ENCODE results near the gene SSUH2. TPM values are rescaled to one million over a fixed set of nuclear protein-coding genes. Genes with fewer than 3 reads are reported as not detected.

Gene SSUH2
- total and polyA plus RNA-seq, 2 experiments from 2014 or later = 0.73 to 2.3 TPM

DNA sequence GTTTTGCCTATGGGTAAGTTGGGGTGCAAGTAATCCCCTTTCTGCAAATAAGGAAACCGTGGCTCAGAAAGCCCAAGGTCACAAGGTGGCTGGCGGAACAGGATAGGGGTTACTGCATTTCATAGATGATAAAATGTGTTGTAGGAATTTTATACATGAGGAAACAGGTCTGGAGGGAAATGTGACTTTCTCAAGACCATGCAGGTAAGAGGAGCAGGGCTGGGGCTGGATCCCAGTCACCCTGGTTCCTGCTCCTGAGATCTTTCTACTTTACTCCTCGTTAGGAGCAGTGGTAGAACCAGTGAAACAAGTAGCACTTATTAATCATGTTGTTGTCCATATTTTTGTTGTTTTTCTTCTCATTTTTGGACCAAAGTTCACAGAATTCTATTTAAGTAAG lies 63.2 kb downstream of the SSUH2 start:
- TF ChIP-seq, protein P1, sequence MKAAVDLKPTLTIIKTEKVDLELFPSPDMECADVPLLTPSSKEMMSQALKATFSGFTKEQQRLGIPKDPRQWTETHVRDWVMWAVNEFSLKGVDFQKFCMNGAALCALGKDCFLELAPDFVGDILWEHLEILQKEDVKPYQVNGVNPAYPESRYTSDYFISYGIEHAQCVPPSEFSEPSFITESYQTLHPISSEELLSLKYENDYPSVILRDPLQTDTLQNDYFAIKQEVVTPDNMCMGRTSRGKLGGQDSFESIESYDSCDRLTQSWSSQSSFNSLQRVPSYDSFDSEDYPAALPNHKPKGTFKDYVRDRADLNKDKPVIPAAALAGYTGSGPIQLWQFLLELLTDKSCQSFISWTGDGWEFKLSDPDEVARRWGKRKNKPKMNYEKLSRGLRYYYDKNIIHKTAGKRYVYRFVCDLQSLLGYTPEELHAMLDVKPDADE (IDR thresholded peaks at IDR 0.05) = no peak
- TF ChIP-seq, protein P2, sequence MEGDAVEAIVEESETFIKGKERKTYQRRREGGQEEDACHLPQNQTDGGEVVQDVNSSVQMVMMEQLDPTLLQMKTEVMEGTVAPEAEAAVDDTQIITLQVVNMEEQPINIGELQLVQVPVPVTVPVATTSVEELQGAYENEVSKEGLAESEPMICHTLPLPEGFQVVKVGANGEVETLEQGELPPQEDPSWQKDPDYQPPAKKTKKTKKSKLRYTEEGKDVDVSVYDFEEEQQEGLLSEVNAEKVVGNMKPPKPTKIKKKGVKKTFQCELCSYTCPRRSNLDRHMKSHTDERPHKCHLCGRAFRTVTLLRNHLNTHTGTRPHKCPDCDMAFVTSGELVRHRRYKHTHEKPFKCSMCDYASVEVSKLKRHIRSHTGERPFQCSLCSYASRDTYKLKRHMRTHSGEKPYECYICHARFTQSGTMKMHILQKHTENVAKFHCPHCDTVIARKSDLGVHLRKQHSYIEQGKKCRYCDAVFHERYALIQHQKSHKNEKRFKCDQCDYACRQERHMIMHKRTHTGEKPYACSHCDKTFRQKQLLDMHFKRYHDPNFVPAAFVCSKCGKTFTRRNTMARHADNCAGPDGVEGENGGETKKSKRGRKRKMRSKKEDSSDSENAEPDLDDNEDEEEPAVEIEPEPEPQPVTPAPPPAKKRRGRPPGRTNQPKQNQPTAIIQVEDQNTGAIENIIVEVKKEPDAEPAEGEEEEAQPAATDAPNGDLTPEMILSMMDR (conservative IDR thresholded peaks at IDR 0.05; ENCODE audit: low read depth in 2 of 2) = no peak
- TF ChIP-seq EZH2phosphoT487 (IDR thresholded peaks at IDR 0.05; ENCODE audit: unreplicated experiment) (no peak), JUNB (IDR thresholded peaks at IDR 0.05; ENCODE audit: unreplicated experiment) (no peak), ZNF331 (CRISPR knock-in tag; IDR thresholded peaks at IDR 0.05; ENCODE audit: low read depth) (no peak), CREB1 (CRISPR knock-in tag; IDR thresholded peaks at IDR 0.05; ENCODE audit: low read depth) (no peak), EZH2 (IDR thresholded peaks at IDR 0.05; ENCODE audit: low read depth, unreplicated experiment) (no peak), STAT1 (IDR thresholded peaks at IDR 0.05; ENCODE audit: unreplicated experiment) (no peak), NANOG (IDR thresholded peaks at IDR 0.05; ENCODE audit: borderline replicate concordance) (no peak), POLR2AphosphoS5 (IDR thresholded peaks at IDR 0.05; ENCODE audit: low read depth) (no peak), ZNF114 (CRISPR knock-in tag; IDR thresholded peaks at IDR 0.05) (no peak)
- TF ChIP-seq, protein P3, sequence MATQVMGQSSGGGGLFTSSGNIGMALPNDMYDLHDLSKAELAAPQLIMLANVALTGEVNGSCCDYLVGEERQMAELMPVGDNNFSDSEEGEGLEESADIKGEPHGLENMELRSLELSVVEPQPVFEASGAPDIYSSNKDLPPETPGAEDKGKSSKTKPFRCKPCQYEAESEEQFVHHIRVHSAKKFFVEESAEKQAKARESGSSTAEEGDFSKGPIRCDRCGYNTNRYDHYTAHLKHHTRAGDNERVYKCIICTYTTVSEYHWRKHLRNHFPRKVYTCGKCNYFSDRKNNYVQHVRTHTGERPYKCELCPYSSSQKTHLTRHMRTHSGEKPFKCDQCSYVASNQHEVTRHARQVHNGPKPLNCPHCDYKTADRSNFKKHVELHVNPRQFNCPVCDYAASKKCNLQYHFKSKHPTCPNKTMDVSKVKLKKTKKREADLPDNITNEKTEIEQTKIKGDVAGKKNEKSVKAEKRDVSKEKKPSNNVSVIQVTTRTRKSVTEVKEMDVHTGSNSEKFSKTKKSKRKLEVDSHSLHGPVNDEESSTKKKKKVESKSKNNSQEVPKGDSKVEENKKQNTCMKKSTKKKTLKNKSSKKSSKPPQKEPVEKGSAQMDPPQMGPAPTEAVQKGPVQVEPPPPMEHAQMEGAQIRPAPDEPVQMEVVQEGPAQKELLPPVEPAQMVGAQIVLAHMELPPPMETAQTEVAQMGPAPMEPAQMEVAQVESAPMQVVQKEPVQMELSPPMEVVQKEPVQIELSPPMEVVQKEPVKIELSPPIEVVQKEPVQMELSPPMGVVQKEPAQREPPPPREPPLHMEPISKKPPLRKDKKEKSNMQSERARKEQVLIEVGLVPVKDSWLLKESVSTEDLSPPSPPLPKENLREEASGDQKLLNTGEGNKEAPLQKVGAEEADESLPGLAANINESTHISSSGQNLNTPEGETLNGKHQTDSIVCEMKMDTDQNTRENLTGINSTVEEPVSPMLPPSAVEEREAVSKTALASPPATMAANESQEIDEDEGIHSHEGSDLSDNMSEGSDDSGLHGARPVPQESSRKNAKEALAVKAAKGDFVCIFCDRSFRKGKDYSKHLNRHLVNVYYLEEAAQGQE (IDR thresholded peaks at IDR 0.05; ENCODE audit: unreplicated experiment) = no peak
- TF ChIP-seq, protein P4, sequence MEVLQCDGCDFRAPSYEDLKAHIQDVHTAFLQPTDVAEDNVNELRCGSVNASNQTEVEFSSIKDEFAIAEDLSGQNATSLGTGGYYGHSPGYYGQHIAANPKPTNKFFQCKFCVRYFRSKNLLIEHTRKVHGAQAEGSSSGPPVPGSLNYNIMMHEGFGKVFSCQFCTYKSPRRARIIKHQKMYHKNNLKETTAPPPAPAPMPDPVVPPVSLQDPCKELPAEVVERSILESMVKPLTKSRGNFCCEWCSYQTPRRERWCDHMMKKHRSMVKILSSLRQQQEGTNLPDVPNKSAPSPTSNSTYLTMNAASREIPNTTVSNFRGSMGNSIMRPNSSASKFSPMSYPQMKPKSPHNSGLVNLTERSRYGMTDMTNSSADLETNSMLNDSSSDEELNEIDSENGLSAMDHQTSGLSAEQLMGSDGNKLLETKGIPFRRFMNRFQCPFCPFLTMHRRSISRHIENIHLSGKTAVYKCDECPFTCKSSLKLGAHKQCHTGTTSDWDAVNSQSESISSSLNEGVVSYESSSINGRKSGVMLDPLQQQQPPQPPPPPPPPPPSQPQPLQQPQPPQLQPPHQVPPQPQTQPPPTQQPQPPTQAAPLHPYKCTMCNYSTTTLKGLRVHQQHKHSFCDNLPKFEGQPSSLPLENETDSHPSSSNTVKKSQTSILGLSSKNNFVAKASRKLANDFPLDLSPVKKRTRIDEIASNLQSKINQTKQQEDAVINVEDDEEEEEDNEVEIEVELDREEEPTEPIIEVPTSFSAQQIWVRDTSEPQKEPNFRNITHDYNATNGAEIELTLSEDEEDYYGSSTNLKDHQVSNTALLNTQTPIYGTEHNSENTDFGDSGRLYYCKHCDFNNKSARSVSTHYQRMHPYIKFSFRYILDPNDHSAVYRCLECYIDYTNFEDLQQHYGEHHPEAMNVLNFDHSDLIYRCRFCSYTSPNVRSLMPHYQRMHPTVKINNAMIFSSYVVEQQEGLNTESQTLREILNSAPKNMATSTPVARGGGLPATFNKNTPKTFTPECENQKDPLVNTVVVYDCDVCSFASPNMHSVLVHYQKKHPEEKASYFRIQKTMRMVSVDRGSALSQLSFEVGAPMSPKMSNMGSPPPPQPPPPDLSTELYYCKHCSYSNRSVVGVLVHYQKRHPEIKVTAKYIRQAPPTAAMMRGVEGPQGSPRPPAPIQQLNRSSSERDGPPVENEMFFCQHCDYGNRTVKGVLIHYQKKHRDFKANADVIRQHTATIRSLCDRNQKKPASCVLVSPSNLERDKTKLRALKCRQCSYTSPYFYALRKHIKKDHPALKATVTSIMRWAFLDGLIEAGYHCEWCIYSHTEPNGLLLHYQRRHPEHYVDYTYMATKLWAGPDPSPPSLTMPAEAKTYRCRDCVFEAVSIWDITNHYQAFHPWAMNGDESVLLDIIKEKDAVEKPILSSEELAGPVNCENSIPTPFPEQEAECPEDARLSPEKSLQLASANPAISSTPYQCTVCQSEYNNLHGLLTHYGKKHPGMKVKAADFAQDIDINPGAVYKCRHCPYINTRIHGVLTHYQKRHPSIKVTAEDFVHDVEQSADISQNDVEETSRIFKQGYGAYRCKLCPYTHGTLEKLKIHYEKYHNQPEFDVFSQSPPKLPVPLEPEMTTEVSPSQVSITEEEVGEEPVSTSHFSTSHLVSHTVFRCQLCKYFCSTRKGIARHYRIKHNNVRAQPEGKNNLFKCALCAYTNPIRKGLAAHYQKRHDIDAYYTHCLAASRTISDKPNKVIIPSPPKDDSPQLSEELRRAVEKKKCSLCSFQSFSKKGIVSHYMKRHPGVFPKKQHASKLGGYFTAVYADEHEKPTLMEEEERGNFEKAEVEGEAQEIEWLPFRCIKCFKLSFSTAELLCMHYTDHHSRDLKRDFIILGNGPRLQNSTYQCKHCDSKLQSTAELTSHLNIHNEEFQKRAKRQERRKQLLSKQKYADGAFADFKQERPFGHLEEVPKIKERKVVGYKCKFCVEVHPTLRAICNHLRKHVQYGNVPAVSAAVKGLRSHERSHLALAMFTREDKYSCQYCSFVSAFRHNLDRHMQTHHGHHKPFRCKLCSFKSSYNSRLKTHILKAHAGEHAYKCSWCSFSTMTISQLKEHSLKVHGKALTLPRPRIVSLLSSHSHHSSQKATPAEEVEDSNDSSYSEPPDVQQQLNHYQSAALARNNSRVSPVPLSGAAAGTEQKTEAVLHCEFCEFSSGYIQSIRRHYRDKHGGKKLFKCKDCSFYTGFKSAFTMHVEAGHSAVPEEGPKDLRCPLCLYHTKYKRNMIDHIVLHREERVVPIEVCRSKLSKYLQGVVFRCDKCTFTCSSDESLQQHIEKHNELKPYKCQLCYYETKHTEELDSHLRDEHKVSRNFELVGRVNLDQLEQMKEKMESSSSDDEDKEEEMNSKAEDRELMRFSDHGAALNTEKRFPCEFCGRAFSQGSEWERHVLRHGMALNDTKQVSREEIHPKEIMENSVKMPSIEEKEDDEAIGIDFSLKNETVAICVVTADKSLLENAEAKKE (CRISPR knock-in tag; IDR thresholded peaks at IDR 0.05) = no peak
- peaks cover 10% of the 10 kb centered on the region; the same call in 2 of the 3 replicates for H3K4me1 Mint-ChIP-seq
- DNase-seq (ENCODE audit: low spot score) (no peak), ATAC-seq (no peak)
- H3K4me3 ChIP-seq = no peak overlapping the region
- no peaks in the 10 kb centered on the region for H3K9me2 ChIP-seq (ENCODE audit: insufficient read depth)
- H3K36me3 Mint-ChIP-seq (ENCODE audit: low read depth) = no peaks in the 10 kb centered on the region
- H3K27me3 ChIP-seq (ENCODE audit: insufficient read depth) = no peaks in the 10 kb centered on the region
- H3K4me1 ChIP-seq (ENCODE audit: insufficient read depth) = peaks cover 6% of the 10 kb centered on the region; the same call in 1 of the 2 replicates
- H3K27ac Mint-ChIP-seq = no peak overlapping the region
- no peak overlapping the region for H2AFZ ChIP-seq
- H3F3A ChIP-seq (replicated peaks; ENCODE audit: low read depth) = no peaks in the 10 kb centered on the region
- no peak overlapping the region for H3K4me2 ChIP-seq
- no peak overlapping the region for H3K27ac ChIP-seq (ENCODE audit: low read depth)
- H4K20me1 ChIP-seq (replicated peaks; ENCODE audit: insufficient read depth) = no peaks in the 10 kb centered on the region
- H3K36me3 ChIP-seq (ENCODE audit: insufficient read depth) = no peaks in the 10 kb centered on the region
- no peaks in the 10 kb centered on the region for H3K79me2 ChIP-seq (replicated peaks; ENCODE audit: insufficient read depth)
- no peak overlapping the region for H3K4me3 Mint-ChIP-seq
- no peaks in the 10 kb centered on the region for H3K9me3 Mint-ChIP-seq
- peaks cover 1% of the 10 kb centered on the region for H3K27me3 Mint-ChIP-seq (ENCODE audit: insufficient read depth, low read depth, poor library complexity)
